Limb (tissue), 2 donors: Measurements from ENCODE around the gene LUZP1.
"Not testable (repeated sequence)": the region's sequence is repeated elsewhere in the genome, so short reads cannot be mapped to it uniquely, and the experiment has no call there.

Experiments
- DNase-seq, 2 donors: peaks; one replicate each; pipeline ENCODE4 v3.0.0-alpha.2; 2016; ENCODE audit errors: extremely low spot score in 2 of 2

The LUZP1 gene

DNA sequence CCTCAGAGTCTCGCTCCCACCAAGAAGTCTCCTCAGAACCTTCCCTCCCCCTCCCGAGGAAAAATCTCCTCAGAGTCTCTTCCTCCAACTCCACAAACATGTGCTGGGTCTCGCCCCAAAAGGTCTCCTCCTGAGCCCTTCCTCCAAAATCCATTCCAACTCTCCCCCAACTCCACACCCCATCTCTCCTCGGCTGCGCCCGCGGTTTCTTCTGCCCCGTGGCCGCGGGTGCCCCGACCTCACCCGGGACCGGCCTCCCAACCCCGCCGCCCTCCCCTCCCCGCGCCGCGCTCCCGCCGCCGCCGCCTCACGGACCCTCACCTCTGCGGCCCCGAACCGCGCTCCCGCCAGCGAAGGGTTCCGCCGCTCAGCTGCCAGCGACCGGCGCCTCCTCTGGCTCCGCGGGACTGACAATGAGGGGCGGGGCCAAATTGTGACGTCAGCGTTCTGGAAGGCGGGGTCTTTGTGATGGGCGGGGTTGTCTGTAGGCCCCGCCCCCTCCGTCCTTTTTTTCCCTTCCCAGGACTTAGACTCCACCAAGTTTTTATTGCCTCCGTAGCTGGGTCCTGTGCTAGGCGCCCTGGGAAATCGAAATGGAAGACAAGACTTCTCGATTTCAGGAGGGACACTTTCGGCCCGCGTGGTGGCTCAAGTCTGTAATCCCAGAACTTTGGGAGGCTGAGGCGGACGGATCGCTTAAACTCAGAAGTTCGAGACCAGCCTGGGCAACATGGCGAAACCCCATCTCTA is at the start of gene LUZP1:
Gene LUZP1 (minus strand): TSS at position 412 of the 750 bp plus-strand sequence.
- peak; percentile 84 to 94 for DNase-seq

DNA sequence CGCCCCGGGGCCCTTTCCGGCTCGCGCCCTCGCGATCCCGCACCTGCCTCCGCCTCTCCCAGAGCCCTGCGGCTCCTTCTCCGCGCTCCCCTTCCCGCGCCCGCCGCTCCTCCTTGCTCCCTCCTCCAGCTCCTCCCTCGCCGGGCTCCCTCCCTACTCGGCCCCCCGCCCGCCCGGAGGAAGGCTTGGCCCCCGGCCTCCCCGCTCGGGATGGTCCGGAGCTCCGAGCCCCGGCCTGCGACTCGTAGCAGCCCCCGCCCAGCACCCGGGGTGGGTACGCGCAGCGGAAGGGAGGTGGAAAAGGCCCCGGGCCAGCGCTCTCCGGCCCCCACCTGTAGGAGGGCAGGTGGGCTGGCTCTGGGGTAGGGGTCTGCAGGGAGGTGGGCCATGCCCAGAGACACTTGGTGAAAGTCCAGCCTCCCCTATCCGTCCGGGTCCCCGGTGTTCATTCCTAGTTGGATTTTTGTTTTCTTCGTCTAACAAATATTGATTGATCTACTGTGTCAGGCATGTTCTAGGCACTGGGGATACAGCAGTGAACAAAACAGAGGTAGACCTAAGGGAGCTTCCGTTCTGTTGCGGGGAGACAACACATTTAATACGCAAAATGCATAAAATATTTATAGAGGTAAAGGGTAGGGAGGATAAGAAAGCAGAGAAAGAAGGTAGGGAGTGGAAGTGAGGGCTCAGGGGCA is 48.9 kb upstream of the LUZP1 start, which contains the start of gene HTR1D:
Gene HTR1D (minus strand): TSS at position 82 of the 695 bp plus-strand sequence. CDS start 23,283 bp downstream, outside the sequence.
- DNase-seq = peak in 1 of 2 donors; percentile 57

DNA sequence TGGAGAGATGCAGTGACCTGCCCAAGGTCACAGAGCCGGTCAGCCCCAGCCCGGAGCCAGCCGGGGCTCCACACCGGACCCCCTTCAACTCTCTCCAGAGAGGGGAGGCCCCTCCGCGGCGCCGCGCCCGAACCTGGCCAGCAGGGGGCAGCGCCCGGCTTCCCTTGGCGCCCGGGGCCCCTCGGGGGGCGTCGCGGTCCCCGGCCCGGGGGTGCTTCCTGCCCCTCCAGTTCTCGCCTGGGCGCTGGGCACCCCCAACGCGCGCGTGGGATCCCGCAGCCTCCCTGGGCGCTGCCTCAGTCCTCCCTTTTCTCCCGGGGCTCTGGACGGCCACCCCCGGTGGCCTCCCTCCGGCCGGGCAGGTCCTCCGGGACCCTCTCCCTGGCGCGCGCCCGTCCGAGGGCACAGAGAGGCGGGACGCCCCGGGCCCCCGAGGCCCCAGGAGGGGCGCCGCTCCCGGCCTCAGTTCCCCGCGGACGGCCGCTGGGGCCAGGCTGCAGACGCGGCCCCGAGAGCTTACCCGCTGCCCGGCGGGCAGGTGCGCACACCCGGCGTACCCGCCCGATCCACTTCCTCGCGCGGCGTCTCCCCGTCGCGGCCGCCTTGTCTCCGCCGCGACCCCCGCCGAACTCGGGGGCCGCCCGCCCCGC is 48.2 kb upstream of the LUZP1 start:
- peak in 1 of 2 donors; percentile 53 for DNase-seq

DNA sequence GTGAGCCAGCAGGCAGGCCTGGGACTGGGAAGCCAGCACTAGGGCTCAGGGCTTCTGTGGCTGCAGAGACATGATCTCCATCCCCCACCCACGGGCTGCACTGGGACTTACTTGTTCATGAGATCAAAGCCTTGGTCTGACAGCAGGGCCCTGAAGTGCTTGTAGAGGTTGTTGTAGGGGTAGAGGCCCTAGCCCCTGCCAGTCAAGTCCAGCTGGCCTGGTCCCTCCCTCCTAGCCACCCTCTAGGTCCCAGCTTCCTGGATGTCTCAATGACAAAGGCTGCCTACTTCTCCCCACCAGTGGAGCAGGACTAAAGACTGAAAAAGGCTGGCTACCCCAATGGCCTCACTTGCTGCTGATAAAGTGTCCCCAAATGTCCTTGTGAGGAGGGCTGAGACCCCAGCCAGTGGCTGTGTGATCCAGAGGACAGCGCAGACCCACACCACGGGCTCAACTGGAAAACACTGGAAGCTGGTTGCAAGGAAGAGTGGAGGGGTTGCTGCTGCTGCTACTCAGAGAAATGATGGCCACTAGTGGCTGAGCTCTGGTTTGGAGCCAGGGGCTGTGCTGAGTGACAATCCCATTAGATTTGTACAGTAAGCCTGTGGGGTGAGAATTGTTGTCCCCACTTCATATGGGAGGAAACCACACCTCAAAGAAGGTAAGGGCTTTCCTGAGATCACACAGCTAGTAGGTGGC is 47.2 kb upstream of the LUZP1 start:
- no peak for DNase-seq

DNA sequence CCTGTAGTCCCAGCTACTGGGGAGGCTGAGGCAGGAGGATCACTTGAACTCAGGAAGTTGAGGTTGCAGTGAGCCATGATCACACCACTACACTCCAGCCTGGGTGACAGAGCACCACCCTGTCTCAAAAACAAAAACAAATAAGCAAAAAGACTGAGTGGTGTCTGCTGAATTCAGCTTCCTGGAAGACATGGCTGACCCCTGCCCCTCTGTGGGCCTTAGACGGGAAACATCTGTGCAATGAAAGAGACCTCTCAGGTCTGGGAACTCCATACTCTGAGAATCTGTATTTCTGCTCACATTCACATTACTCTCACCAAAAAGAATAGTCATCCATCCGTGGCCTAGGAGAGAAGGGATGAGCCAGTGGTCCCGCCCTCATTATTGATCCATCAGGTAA is 46.6 kb upstream of the LUZP1 start:
- DNase-seq = no peak

DNA sequence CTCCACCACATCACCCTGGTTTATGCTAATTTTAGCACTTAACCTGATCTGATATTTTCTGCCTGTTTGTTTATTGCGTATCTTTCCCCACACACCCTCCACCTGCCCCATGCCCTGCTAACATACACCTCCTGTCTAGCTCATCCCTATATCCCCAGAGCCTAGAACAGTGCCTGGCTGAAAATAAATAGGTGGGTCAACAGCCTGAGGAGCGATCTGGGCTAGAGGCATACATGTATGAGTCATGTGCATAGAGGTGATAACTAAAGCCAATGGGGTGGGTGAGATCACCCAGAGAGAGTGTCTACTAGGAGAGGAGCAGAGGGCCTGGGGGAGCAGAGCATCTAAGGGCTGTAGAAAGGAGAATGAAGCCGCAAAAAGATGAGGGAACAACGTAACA is 46.0 kb upstream of the LUZP1 start:
- DNase-seq = no peak

DNA sequence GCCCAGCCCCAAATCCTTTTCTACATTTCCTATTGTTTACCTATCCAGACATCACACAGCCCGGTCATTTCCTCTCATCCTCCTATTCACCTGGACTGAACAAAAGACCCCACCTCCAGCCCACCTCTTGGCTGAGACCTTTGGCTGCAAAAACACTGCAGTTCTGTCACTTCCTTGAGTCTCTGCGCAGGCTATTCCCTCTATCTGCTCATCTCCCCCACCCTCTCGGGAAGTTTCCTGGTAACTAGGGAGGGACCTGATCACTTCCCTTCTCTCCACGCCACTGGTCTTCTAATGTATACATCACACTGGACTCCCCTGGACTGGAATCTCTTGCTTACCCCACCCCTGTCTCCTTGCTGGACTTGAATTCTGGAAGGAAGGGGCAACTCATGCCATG is 43.3 kb upstream of the LUZP1 start:
- DNase-seq = no peak

DNA sequence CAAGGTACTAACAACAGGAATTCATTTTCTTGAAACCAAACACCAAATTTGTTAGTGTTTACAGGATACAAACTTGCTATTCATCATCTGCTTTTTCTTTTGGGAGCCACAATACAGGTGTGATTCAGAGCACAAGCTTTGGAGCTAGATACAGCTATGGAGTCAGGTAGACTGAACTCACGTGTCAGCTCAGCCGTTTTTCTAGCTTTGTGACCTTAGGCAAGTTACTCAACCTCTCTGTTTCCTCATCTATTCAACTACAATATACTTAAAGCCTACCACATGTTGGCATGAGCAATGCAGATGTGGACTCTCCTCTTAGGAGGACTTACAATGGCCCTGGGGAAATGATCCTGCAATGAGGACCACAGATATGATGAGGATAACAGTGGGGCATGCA is 42.3 kb upstream of the LUZP1 start:
- DNase-seq = no peak

DNA sequence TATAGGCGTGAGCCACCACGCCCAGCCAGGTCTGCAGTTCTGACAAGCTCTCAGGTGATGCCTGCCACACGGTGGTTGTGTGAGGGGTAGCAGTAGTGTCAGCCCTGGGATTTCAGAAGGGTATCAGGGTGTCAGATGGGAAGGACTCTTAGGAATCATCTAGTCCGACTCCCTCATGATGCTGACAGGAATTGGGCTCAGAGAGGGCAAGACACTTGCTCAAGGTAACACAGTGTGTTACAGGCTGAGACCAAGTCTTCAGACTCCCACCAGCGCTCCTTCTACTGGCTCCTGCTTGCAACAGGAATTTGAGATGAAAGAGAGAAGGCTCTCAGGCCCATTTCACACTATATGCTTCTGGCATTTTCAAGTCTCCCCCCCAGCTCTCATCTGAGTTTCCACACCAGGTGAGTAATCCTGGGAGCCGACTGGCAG is 41.7 kb upstream of the LUZP1 start:
- no peak for DNase-seq

DNA sequence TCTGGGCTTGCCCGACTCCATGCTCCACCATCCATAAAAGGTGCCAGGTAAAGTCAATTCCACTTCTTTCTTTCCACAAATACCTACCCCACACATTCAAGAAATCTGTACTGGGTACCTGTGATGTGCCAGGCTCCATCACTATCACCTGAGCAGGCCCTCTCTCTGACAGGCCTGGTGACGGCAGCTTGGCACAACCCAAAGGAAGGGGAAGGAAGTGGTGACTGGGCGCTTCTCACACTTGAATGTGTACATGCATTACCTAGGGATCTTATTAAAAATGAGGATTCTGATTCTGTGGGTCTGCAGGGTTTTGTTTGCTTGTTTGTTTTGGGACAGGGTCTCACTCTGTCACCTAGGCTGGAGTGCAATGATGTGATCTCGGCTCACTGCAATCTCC is 41.1 kb upstream of the LUZP1 start:
- DNase-seq = no peak

DNA sequence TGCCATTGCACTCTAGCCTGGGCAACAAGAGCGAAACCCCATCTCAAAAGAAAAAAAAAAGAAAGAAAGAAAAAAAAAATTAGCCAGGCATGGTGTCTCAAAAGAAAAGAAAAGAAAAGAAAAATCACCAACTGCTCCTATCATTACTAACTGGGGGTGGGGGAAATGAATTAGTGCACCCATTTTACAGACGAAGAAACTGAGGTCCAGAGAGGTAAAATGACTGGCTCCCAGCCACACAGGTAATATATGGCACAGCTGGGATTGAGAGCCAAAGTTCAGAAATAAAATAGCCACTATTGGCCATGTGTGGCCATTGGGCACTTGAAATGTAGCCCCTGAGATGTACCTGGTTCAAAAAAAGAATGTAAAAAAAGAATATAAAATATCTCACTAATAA is 39.9 kb upstream of the LUZP1 start:
- no peak for DNase-seq

DNA sequence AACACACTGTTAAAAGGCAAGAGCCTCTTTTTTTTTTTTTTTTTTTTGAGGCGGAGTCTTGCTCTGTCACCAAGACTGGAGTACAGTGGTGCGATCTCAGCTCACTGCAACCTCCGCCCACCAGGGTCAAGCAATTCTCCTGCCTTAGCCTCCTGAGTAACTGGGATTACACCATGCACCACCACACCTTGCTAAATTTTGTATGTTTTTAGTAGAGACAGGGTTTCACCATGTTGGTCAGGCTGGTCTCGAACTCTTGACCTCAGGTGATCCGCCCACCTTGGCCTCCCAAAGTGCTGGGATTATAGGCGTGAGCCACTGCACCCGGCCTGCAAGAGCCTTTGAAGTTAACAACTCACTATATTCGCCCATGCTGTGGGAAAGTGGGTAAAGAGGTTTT is 39.1 kb upstream of the LUZP1 start:
- DNase-seq = not testable (repeated sequence)

DNA sequence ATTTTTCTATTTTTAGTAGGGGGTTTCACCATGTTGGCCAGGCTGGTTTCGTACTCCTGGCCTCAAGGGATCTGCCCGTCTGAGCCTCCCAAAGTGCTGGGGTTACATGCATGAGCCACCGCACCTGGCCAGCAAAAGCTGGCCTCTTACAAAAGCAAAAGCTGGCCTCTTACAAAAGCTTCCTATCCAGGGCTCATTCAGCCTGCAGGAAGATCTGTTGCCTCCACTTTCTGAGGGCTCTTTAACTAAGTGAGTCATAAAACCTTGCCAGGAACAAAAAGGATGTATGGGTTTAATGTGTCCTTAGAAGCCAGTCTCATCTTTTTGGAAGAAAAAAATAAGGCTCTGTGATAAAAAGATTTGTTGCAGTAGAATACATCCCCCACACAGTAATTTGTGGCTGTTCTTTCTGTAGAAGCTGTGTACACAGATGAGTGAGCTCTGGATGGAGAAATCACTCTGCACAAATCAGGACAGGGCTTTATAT is 33.6 kb upstream of the LUZP1 start:
- no peak for DNase-seq

DNA sequence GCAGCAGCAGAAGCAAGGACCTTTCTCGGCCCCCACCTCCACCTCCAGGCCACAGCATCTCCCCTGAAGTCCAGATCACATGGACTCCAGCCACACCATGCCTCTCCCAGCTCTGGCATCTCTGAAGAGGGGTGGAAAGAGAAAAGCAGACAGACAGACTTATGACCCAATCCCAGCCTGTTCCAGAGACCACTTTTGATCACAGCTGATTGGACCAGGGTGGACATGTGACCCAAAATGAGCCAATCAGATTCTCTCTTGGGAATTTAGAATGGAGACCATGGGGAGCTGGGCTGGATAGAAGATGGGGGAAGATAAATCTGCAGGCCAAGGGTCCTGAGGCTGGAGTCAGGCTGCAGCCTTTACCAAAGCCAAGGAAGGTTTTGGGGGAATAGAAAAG is 32.2 kb upstream of the LUZP1 start:
- DNase-seq = no peak

DNA sequence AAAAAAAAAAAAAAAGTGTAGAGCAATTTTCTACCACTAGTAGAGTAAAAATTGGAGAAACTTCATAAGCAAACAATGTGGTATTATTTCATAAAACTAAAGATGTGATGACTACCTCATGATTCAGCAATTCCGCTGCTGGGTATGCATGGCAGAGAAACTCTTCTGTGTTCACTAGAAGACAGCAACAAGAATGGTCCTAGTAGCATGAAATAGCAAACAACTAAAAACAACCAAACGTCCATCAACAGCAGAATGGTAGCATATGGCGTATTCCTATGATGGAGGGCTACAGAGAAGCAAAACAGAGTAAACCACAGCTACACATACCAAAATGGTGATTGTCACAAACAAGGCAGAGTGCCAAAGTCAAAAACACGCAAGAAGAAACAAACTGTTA is 29.7 kb upstream of the LUZP1 start:
- DNase-seq = no peak

DNA sequence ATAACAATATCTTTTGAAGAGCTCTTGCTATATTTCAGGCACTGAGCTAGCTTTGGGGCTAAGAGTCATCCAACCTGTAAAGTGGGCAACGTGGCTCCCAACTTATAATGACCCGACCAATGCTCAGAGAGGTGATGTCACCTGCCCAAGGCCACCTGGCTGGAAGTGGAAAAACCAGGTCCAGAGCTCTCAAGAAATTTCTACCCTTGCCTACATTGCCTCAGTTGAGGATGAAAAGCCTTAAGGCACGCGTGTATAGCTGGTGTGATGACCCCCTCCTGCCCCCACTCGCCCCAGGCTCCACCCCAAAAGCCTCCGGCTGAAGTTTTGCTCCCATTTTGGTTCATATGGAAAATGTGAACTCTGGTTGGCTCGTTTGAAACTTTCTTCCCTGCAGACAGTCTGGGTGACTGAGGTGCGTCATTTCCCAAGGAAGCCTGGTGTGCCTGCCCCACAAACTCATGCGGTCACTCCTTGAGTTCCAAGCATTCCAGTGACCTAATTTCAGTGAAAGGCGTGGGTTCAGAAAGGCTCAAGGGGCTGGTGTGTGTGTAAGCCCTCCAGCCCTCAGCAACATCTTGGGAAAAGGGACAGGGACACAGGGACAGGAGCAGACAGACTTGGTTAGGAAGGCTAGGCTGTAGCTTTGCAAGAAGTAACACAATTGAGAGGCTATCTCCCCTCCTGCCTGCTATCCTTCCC is 28.1 kb upstream of the LUZP1 start:
- no peak for DNase-seq

DNA sequence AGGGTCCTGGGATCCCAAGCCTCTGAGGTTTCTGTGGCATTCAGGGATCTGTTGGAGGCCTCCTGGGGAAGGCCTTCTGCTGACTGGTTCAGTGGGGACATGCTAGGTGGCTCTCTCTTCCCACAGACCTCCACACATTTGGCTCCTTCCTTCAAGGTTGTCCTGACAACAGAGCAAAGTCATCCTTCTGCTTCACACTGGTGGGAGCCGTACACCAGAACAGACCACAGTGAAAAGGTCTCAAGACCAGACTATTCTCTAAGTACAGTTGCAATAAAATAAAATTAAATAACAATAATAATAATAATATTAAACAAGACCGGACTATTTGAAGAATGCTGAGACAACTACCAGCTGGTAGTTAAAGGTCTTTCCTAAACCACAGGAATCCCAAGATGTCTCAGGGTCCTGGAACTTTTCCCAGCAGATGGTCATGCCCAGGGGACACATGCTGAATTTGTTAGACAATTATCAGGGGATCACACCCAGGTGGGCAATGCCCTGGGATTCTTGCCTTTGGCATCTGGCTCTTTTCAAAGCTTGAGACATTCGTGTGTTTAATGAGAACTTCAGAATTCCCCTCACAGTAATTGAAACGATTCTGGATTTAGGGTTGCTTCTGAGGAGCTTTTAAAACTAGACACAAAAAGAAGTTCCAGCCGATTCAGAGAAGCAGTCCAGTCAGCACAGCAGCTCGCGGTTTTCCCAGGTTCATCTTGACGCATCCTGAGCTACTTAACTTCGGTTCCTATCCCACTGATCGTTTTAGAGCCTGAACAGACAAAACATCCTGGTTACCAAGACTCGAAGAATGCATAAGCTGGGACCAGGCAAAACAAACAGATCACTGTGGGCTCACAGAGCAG is 25.7 kb upstream of the LUZP1 start:
- DNase-seq = no peak

DNA sequence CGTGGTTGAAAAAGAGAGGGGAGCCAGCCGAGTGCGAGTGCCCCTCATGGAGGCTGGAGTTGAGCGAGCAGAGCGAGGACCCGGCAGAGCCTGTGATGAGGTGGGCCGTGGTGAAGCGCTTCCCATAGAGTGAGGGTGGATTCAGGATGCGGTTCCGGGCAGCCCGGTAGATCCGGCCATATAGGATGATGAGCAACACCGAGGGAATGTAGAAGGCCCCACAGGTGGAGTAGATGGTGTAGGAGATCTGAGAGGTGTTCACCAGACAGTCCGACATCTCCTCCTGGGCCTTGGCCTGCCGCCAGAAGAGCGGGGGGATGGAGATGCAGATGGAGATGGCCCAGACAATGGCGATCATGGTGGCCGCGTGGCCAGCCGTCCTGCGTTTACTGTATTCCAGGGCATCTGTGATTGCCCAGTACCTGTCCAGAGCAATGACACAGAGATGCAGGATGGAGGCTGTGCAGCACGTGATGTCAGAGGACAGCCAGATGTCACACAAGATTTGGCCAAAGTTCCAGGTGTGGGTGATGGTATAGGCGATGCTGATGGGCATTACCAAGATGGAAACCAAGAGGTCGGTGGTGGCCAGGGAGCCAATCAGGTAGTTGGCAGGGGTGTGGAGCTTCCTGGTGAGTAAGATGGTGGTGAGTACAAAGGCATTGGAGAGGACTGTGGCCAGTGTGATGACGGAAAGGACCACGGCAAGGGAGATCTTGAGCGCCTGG is 24.9 kb upstream of the LUZP1 start:
- no peak for DNase-seq

DNA sequence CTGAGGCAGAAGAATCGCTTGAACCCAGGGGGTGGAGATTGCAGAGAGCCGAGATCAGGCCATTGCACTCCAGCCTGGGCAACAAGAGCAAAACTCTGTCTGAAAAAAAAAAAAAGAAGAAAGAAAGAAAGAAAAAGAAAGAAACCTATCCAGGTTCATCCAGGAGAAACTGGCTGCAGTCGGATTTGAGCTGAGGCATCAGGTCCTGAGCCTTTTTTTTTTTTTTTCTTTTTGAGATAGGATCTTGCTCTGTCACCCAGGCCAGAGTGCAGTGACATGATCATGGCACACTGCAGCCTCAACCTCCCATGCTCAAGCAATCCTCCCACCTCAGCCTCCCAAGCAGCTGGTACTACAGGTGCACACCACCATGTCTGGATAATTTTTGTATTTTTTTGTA is 22.5 kb upstream of the LUZP1 start:
- DNase-seq = no peak
